HG03064 (cell line): ENCODE results near the gene COG6.

ENCODE experiments used
- ATAC-seq: cut with Tn5 transposase; IDR thresholded peaks from one replicate; pipeline ENCODE4 v1.9.1; 2021; ENCODE audit warnings: low read depth; ENCODE audit not compliant: unreplicated experiment

The COG6 gene

GRCh38 chr13:39675904-39676303 is 20.4 kb downstream of the COG6 start:
- no peak for ATAC-seq

GRCh38 chr13:39676315-39676876 is 20.9 kb downstream of the COG6 start:
- ATAC-seq, result no peak

DNA sequence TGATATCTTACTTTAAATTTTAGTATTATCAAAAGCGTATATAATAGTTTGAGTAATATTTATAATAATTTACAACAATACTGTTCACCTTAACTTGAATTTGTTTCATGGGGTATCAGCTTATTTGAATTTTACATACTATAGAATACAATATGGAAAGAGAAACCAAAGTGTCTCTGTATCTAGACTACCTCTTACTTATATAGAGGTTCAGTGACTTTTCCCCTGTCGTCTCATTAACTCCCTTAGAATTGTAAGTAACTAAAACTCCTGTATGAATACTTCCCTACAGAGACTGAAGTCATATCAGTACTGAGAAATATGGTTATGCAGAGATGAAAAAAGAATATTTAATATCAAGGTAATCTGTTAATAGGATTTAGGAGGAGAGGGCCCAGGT is 26.8 kb downstream of the COG6 start:
- peak; percentile 42 for ATAC-seq

DNA sequence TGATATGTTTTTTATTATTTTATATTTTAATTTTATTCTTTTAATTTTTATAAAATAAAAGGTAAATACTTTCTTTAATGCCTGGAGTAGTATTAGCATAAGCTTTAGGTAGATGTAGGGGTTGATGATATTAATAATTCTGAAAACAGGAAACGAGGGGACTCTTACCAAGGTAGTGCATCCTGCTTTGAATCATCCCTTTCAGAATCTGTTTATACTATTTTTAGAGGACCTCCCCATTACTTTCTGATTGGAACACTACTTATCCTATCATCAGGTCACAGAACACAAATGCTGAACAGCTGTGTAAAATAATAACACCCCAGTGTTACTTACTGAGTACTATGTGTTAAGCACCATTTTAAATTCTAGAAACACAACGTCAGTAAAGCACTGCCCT is 27.3 kb downstream of the COG6 start:
- ATAC-seq, result peak; percentile 74

DNA sequence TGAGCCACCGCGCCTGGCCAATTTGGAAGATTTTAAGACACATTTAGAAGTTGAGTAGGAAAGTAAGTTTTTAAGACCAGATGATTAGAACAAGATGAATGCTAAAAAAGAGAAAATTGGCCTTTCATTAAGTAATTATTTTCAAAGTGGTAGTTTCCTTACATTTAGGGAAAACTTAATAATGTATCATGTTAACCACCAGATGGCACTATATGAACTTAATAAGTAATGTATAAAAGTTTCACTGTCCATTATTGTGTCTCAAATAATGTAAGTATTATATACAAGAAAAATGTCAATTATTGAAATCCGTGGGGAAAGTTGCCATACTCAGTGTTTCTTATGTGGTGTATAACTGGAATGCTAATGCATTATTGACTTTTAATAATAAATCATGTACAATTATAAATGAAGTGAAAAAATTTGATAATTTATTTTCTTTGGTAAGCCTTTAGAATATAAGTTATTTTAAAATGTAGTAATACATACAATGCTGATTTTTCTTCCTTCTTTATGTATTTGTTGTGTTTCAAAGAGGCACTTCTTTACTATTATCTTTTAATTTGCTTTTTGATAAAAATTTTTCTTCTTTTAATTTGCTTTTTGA is 29.2 kb downstream of the COG6 start:
- ATAC-seq, result no peak

DNA sequence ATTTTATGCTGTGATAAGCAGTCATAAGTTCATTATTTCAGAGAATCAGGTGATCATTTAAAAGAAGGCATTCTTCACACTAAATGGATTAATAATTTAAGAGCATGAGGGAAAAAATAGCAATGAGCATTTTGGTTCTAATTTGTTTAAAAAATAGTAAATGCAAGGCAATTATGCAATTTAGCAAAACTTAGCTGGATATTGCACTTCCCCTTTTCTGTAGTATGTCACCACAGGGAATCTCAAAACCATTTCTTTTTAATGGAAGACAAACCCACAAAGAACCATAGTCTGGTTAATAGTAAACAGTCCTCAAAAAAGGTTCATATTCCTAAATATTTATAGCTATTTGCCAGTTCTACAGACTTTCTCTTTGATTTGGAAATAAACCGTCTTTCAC is 30.2 kb downstream of the COG6 start:
- no peak for ATAC-seq

- ATAC-seq, result peak; percentile 19
Measured at GRCh38 chr13:39688278-39688677, 32.8 kb downstream of the COG6 start.

GRCh38 chr13:39688699-39689405 is 33.4 kb downstream of the COG6 start:
- ATAC-seq, result peak; percentile 74

- no peak for ATAC-seq
Measured at GRCh38 chr13:39692660-39693438, 37.4 kb downstream of the COG6 start.

DNA sequence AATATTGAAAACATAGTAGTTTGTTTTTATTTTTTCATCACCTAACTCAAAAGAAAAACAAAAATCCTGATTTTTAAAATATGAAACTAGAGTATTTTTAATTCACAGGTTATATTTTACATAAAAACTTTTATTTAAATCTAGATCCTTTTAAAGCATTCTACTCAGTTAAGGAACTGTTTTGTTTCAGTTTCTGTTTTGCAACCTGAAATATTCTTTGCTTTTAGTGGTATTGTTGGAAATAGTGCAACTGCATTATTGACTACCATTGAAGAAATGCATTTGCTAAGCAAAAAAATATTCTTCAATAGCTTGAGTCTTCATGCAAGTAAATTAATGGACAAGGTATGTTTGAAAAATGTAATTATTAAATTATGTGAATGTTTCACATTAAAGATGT is 43.8 kb downstream of the COG6 start:
- no peak for ATAC-seq

- ATAC-seq, result no peak
Measured at GRCh38 chr13:39712626-39713025, 57.2 kb downstream of the COG6 start.

DNA sequence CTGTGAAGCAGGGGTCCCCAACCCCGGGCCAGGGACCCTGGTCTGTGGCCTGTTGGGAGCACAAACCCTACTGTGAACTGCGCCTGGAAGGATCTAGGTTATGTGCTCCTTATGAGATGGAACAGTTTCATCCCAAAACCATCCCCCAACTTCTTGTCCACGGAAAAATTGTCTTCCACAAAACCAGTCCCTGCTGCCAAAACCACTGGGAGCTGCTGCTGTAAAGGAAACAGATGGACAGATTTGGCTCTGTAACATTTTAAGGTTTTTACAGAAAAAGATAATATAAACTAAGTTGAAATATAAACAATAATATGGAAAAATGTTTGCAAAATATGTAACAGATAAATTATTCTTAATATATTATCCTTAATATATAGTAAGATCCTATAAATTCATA is 73.7 kb downstream of the COG6 start:
- ATAC-seq, result no peak

GRCh38 chr13:39734952-39735351 is 79.5 kb downstream of the COG6 start:
- ATAC-seq, result no peak

DNA sequence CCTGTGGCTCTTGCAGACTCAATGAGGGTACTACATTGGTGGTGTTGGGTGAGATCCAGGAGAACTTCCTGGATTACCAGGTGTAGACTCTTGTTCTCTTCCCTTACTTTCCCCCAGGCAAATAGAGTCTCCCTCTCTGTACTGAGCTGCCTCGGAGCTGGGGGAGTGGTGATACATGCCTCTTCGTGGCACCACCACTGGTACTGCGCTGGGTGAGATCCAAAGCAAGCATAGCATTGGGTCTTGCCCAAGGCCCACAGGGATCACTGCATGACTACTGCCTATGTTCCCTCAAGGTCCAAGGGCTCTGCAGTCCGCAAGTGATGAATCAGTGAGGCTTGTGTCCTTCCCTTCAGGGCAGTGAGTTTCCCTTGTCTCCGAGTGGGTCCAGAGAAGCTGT is 81.6 kb downstream of the COG6 start:
- no peak for ATAC-seq

GRCh38 chr13:39740761-39741160 is 85.3 kb downstream of the COG6 start:
- no peak for ATAC-seq

- no peak for ATAC-seq
Measured at GRCh38 chr13:39748961-39749360, 93.5 kb downstream of the COG6 start.

DNA sequence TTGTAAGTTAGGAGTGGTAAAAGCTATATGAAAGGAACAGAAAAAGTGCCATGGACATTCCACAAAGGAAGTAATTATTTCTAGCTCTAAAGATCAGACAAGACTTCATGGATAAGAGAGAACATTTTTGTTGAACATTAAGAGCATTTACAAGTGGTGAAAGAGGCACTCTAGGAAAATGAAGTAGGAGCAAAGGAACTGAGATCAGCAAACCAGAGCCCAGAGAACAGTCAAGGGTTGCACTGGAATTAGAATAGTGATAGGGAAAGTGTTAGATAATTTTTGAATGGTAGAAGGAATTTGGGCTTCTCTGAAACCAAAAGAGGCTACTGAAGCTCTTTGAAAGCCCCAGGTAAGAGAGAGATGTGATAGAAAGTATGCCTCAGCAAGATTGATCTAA is 94.1 kb downstream of the COG6 start:
- ATAC-seq, result no peak

DNA sequence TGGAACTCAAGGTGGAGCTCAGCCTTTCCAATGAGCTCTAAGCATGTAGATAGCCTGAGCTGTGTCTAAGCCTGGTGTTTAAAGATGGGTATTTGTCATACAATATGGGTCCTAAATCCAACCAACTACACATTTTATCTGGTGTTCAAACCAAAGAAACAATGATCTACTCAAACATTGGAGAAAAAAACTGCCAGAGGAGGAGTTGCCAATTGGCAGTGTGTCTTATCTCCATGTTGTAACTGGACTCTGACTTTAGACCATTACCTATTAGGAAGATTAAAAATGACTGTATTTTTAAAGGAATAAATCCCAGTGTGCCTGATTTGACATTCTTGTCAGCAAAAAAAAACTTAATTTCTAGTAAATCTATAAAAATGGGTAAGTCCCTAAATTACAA is 96.3 kb downstream of the COG6 start:
- no peak for ATAC-seq

DNA sequence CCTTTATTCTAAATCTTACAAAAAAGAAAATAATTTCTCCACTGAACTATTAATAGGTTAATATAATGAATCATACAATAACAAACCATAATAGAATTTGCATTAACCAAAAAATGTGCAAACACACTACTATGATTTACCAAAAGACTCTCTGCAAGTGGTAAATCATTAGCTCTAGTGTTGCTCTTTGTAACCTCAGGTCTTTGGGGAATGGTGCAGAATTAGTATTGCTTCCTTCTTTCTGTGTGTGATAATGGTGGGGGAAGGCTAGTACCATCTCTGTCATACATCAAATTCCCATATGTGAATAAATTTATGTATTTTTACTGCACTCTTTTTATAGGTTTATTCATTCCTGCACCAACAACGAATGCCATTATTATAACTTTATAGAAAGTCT is 105.1 kb downstream of the COG6 start:
- ATAC-seq, result peak; percentile 96

GRCh38 chr13:39765801-39766463 is 110.5 kb downstream of the COG6 start:
- ATAC-seq, result no peak
